T-helper 1 cell treated with Interleukin-12 subunit alpha and Interleukin-12 subunit beta and Interleukin-4 antibody, amounts not matched to agents 30 μg/mL and 1 μg/mL, for 36 hours (primary cell): ENCODE data around the gene ZBTB7B.
A peak's percentile ranks its signal among the peaks of the same experiment; 100 is the strongest.

Experiments
- H3K27ac Mint-ChIP-seq: one replicate; pipeline ENCODE4 v1.8.0; 2021; ENCODE audit warnings: mild to moderate bottlenecking, mixed read lengths
- H3K27me3 Mint-ChIP-seq: one replicate; pipeline ENCODE4 v1.8.0; 2021; ENCODE audit warnings: low read depth, mixed read lengths
- H3K36me3 Mint-ChIP-seq: one replicate; pipeline ENCODE4 v1.8.0; 2021; ENCODE audit warnings: low read depth, mixed read lengths
- H3K4me1 Mint-ChIP-seq: one replicate; pipeline ENCODE4 v1.8.0; 2021; ENCODE audit warnings: low read depth, mixed read lengths
- H3K4me3 Mint-ChIP-seq: one replicate; pipeline ENCODE4 v1.8.0; 2021; ENCODE audit warnings: mild to moderate bottlenecking, moderate library complexity, mixed read lengths
- H3K9me3 Mint-ChIP-seq: one replicate; pipeline ENCODE4 v1.8.0; 2021; ENCODE audit warnings: mixed read lengths

The ZBTB7B gene

GRCh38 chr1:155019377-155020245, 17.0 kb downstream of the ZBTB7B start:
- Mint-ChIP-seq H3K4me1 (peaks cover 40% of the 10 kb centered on the region), H3K27me3 (no peaks in the 10 kb centered on the region), H3K4me3 (no peak overlapping the region)

GRCh38 chr1:155022136-155022926, 19.7 kb downstream of the ZBTB7B start:
- H3K4me3 Mint-ChIP-seq: no peak overlapping the region
- peaks cover 12% of the 10 kb centered on the region for H3K36me3 Mint-ChIP-seq
- no peaks in the 10 kb centered on the region for H3K27me3 Mint-ChIP-seq
- H3K9me3 Mint-ChIP-seq: no peaks in the 10 kb centered on the region
- peaks cover 23% of the 10 kb centered on the region for H3K4me1 Mint-ChIP-seq
- H3K27ac Mint-ChIP-seq: no peak overlapping the region

More at GRCh38 chr1:155019377-155020245, 17.0 kb downstream of the ZBTB7B start:
- H3K36me3 Mint-ChIP-seq: peaks cover 25% of the 10 kb centered on the region
- H3K27ac Mint-ChIP-seq: peak overlapping the region; percentile 63
- no peaks in the 10 kb centered on the region for H3K9me3 Mint-ChIP-seq

- no peaks in the 10 kb centered on the region for H3K9me3 Mint-ChIP-seq
- no peak overlapping the region for H3K27ac Mint-ChIP-seq
- H3K4me3 Mint-ChIP-seq: no peak overlapping the region
- H3K27me3 Mint-ChIP-seq: no peaks in the 10 kb centered on the region
- peaks cover 19% of the 10 kb centered on the region for H3K4me1 Mint-ChIP-seq
- H3K36me3 Mint-ChIP-seq: peaks cover 12% of the 10 kb centered on the region
Observed at GRCh38 chr1:155022927-155023236, 20.3 kb downstream of the ZBTB7B start.

- H3K9me3 Mint-ChIP-seq: no peaks in the 10 kb centered on the region
- H3K27me3 Mint-ChIP-seq: no peaks in the 10 kb centered on the region
Observed at GRCh38 chr1:155023627-155024026, 21.0 kb downstream of the ZBTB7B start.

GRCh38 chr1:155024315-155024714, 21.7 kb downstream of the ZBTB7B start:
- Mint-ChIP-seq H3K4me1 (peaks cover 11% of the 10 kb centered on the region), H3K27ac (no peak overlapping the region), H3K4me3 (no peak overlapping the region), H3K36me3 (peaks cover 8% of the 10 kb centered on the region), H3K9me3 (no peaks in the 10 kb centered on the region), H3K27me3 (no peaks in the 10 kb centered on the region)

More at GRCh38 chr1:155023627-155024026, 21.0 kb downstream of the ZBTB7B start:
- Mint-ChIP-seq H3K4me3 (no peak overlapping the region), H3K27ac (no peak overlapping the region), H3K36me3 (peaks cover 11% of the 10 kb centered on the region), H3K4me1 (peaks cover 17% of the 10 kb centered on the region)

GRCh38 chr1:155026154-155026553, 23.6 kb downstream of the ZBTB7B start:
- Mint-ChIP-seq H3K4me1 (peaks cover 7% of the 10 kb centered on the region), H3K9me3 (no peaks in the 10 kb centered on the region), H3K27me3 (no peaks in the 10 kb centered on the region), H3K4me3 (no peak overlapping the region), H3K36me3 (no peaks in the 10 kb centered on the region), H3K27ac (no peak overlapping the region)

GRCh38 chr1:155026588-155026987, 24.0 kb downstream of the ZBTB7B start:
- no peak overlapping the region for H3K27ac Mint-ChIP-seq
- peaks cover 4% of the 10 kb centered on the region for H3K4me1 Mint-ChIP-seq
- no peaks in the 10 kb centered on the region for H3K36me3 Mint-ChIP-seq
- no peaks in the 10 kb centered on the region for H3K9me3 Mint-ChIP-seq
- no peak overlapping the region for H3K4me3 Mint-ChIP-seq
- no peaks in the 10 kb centered on the region for H3K27me3 Mint-ChIP-seq

GRCh38 chr1:155029513-155030242, 27.1 kb downstream of the ZBTB7B start:
- H3K4me1 Mint-ChIP-seq: no peaks in the 10 kb centered on the region
- no peak overlapping the region for H3K4me3 Mint-ChIP-seq
- no peaks in the 10 kb centered on the region for H3K9me3 Mint-ChIP-seq
- H3K27ac Mint-ChIP-seq: no peak overlapping the region
- no peaks in the 10 kb centered on the region for H3K27me3 Mint-ChIP-seq
- no peaks in the 10 kb centered on the region for H3K36me3 Mint-ChIP-seq

- Mint-ChIP-seq H3K27me3 (no peaks in the 10 kb centered on the region), H3K4me3 (no peak overlapping the region), H3K9me3 (no peaks in the 10 kb centered on the region), H3K27ac (no peak overlapping the region), H3K4me1 (no peaks in the 10 kb centered on the region), H3K36me3 (no peaks in the 10 kb centered on the region)
Observed at GRCh38 chr1:155030243-155030795, 27.7 kb downstream of the ZBTB7B start.

GRCh38 chr1:155030899-155031298, 28.3 kb downstream of the ZBTB7B start:
- Mint-ChIP-seq H3K36me3 (no peaks in the 10 kb centered on the region), H3K27ac (no peak overlapping the region), H3K9me3 (no peaks in the 10 kb centered on the region), H3K4me1 (no peaks in the 10 kb centered on the region), H3K4me3 (no peak overlapping the region), H3K27me3 (no peaks in the 10 kb centered on the region)

- Mint-ChIP-seq H3K27ac (no peak overlapping the region), H3K4me1 (no peaks in the 10 kb centered on the region)
Observed at GRCh38 chr1:155032886-155033285, 30.3 kb downstream of the ZBTB7B start.

GRCh38 chr1:155033524-155033923, 30.9 kb downstream of the ZBTB7B start, which contains the start of the genes DCST1 and DCST2:
DCST1 (plus strand) TSS chr1:155033824; CDS start chr1:155034037, 213 bp downstream.
DCST2 (minus strand) TSS chr1:155033781; CDS start chr1:155033701, 80 bp downstream.
- peaks cover 17% of the 10 kb centered on the region for H3K27me3 Mint-ChIP-seq
- H3K27ac Mint-ChIP-seq: no peak within 1 kb of the TSS
- no peaks in the 10 kb centered on the region for H3K4me1 Mint-ChIP-seq
- H3K36me3 Mint-ChIP-seq: no peaks in the 10 kb centered on the region
- no peak within 1 kb of the TSS for H3K4me3 Mint-ChIP-seq
- H3K9me3 Mint-ChIP-seq: no peaks in the 10 kb centered on the region

More at GRCh38 chr1:155032886-155033285, 30.3 kb downstream of the ZBTB7B start:
- H3K9me3 Mint-ChIP-seq: no peaks in the 10 kb centered on the region
- H3K27me3 Mint-ChIP-seq: peaks cover 11% of the 10 kb centered on the region
- no peaks in the 10 kb centered on the region for H3K36me3 Mint-ChIP-seq
- H3K4me3 Mint-ChIP-seq: no peak overlapping the region

- Mint-ChIP-seq H3K4me3 (no peak overlapping the region), H3K36me3 (no peaks in the 10 kb centered on the region), H3K4me1 (no peaks in the 10 kb centered on the region), H3K27me3 (peaks cover 19% of the 10 kb centered on the region), H3K9me3 (no peaks in the 10 kb centered on the region), H3K27ac (no peak overlapping the region)
Observed at GRCh38 chr1:155034318-155035208, 32.0 kb downstream of the ZBTB7B start.
